Osteoblast (primary cell): Measurements from ENCODE around the gene S100A9. TPM values are rescaled to one million over a fixed set of nuclear protein-coding genes. Genes with fewer than 3 reads are reported as not detected.
A peak's percentile ranks its signal among the peaks of the same experiment; 100 is the strongest.

Experiments
- DNase-seq: peaks from one replicate; pipeline ENCODE4 v3.0.0; 2011; ENCODE audit warnings: low spot score, mixed read lengths; ENCODE audit not compliant: insufficient read length; ENCODE audit errors: missing footprints
- H2AFZ ChIP-seq: 2 replicates; pipeline ENCODE4 v1.6.0; 2011; ENCODE audit warnings: mild to moderate bottlenecking, low read length
- H3K27ac ChIP-seq: 2 replicates; pipeline ENCODE4 v1.5.1; 2011; ENCODE audit warnings: mild to moderate bottlenecking, low read depth, low read length, moderate library complexity
- H3K27me3 ChIP-seq: 2 replicates; pipeline ENCODE4 v1.6.0; 2012; ENCODE audit warnings: mild to moderate bottlenecking, control low read depth, inconsistent platforms, low read length, moderate library complexity; ENCODE audit not compliant: insufficient read depth
- H3K36me3 ChIP-seq: 2 replicates; pipeline ENCODE4 v1.5.1; 2011; ENCODE audit warnings: mild to moderate bottlenecking, low read length, control low read depth, moderate library complexity; ENCODE audit not compliant: insufficient read depth
- H3K4me1 ChIP-seq: 2 replicates; pipeline ENCODE4 v1.5.1; 2011; ENCODE audit warnings: mild to moderate bottlenecking, low read length, control low read depth, moderate library complexity; ENCODE audit not compliant: insufficient read depth
- H3K4me2 ChIP-seq: 2 replicates; pipeline ENCODE4 v1.6.0; 2011; ENCODE audit warnings: mild to moderate bottlenecking, low read length; ENCODE audit not compliant: insufficient read depth
- H3K4me3 ChIP-seq: fragments of 200-600 bp; sonication (generic); 3 replicates; pipeline ENCODE4 v1.5.1; 2012; ENCODE audit warnings: mild to moderate bottlenecking, low read length, inconsistent platforms; ENCODE audit not compliant: insufficient read depth
- H3K79me2 ChIP-seq: 2 replicates; pipeline ENCODE4 v1.6.0; 2012; ENCODE audit warnings: mild to moderate bottlenecking, low read length, control low read depth, inconsistent platforms; ENCODE audit not compliant: insufficient read depth
- H3K9me3 ChIP-seq: 2 replicates; pipeline ENCODE4 v1.5.1; 2011; ENCODE audit warnings: low read depth, low read length, control low read depth
- H4K20me1 ChIP-seq: 2 replicates; pipeline ENCODE4 v1.6.0; 2012; ENCODE audit warnings: mild to moderate bottlenecking, low read length, control low read depth; ENCODE audit not compliant: insufficient read depth
- total RNA-seq: library from RNA; depleted of rRNA; stranded (reverse); fragments of >200 nt; gene quantifications from 2 replicates; pipeline ENCODE4 v1.2.3, GENCODE V29; 2012
- TF ChIP-seq, protein P1 (sequence below): IDR thresholded peaks from 2 replicates; pipeline ENCODE4 v1.5.1; 2011; ENCODE audit warnings: mild to moderate bottlenecking, low read depth, low read length, moderate library complexity; ENCODE audit errors: extremely low read depth

S100A9 gene
- total RNA-seq, 1 donor = 0.36 TPM

- Histone ChIP-seq H3K79me2 (no peaks in the 10 kb centered on the region), H2AFZ (no peak overlapping the region), H4K20me1 (no peaks in the 10 kb centered on the region), H3K27ac (no peak overlapping the region), H3K4me3 (no peak overlapping the region), H3K9me3 (no peaks in the 10 kb centered on the region), H3K4me2 (no peak overlapping the region), H3K36me3 (no peaks in the 10 kb centered on the region), H3K27me3 (no peaks in the 10 kb centered on the region), H3K4me1 (no peaks in the 10 kb centered on the region)
- DNase-seq = no peak
- TF ChIP-seq, protein P1, sequence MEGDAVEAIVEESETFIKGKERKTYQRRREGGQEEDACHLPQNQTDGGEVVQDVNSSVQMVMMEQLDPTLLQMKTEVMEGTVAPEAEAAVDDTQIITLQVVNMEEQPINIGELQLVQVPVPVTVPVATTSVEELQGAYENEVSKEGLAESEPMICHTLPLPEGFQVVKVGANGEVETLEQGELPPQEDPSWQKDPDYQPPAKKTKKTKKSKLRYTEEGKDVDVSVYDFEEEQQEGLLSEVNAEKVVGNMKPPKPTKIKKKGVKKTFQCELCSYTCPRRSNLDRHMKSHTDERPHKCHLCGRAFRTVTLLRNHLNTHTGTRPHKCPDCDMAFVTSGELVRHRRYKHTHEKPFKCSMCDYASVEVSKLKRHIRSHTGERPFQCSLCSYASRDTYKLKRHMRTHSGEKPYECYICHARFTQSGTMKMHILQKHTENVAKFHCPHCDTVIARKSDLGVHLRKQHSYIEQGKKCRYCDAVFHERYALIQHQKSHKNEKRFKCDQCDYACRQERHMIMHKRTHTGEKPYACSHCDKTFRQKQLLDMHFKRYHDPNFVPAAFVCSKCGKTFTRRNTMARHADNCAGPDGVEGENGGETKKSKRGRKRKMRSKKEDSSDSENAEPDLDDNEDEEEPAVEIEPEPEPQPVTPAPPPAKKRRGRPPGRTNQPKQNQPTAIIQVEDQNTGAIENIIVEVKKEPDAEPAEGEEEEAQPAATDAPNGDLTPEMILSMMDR = no peak
Observed at GRCh38 chr1:153360190-153360589, 2.5 kb downstream of the S100A9 start.

GRCh38 chr1:153360592-153361479 lies 3.2 kb downstream of the S100A9 start:
- Histone ChIP-seq H4K20me1 (no peaks in the 10 kb centered on the region), H3K4me3 (no peak overlapping the region), H3K27ac (no peak overlapping the region), H3K79me2 (no peaks in the 10 kb centered on the region), H3K27me3 (no peaks in the 10 kb centered on the region), H2AFZ (no peak overlapping the region), H3K4me2 (no peak overlapping the region), H3K9me3 (no peaks in the 10 kb centered on the region), H3K4me1 (no peaks in the 10 kb centered on the region), H3K36me3 (no peaks in the 10 kb centered on the region)
- DNase-seq = peak; percentile 68
- TF ChIP-seq, protein P1 = no peak

GRCh38 chr1:153361480-153362109 lies 3.9 kb downstream of the S100A9 start:
- no peak overlapping the region for H2AFZ ChIP-seq
- H3K27ac ChIP-seq = no peak overlapping the region
- no peaks in the 10 kb centered on the region for H3K4me1 ChIP-seq
- no peak overlapping the region for H3K4me3 ChIP-seq
- H3K9me3 ChIP-seq = no peaks in the 10 kb centered on the region
- H3K79me2 ChIP-seq = no peaks in the 10 kb centered on the region
- no peaks in the 10 kb centered on the region for H3K36me3 ChIP-seq
- TF ChIP-seq, protein P1 = no peak
- no peak overlapping the region for H3K4me2 ChIP-seq
- peak; percentile 57 for DNase-seq
- no peaks in the 10 kb centered on the region for H3K27me3 ChIP-seq
- H4K20me1 ChIP-seq = no peaks in the 10 kb centered on the region

DNA sequence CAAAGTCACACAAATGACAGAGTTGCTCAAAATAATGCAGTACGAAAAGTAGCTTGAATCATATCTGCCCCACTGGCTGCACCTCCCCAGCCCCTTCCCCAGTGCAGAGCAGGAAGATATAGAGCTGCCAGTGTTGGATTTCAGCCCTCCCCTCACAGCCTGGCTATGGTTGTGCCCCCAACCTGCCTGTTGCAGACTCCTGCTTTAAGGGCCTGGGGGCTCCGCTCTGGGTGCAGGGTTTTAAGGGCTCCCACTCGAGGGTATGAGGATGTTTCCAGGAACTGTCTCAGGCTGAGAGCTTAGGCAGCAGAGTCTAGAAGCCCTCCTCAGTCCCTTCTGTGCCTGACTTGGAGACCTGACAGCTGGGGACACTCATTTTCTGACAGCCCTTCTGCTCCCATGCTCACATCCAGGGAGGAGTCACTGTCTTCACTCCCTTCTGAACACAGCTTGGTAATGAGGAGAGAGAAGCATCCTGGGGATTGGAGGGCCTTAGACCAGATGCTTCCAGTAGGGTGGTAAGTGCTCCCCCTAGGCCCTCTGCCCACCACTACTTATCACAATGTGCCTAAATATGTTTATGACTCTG lies 4.6 kb downstream of the S100A9 start:
- Histone ChIP-seq H3K4me1 (no peaks in the 10 kb centered on the region), H3K27ac (no peak overlapping the region), H3K36me3 (no peaks in the 10 kb centered on the region), H3K79me2 (no peaks in the 10 kb centered on the region), H2AFZ (no peak overlapping the region), H3K4me2 (no peak overlapping the region), H3K4me3 (no peak overlapping the region), H3K9me3 (no peaks in the 10 kb centered on the region), H4K20me1 (no peaks in the 10 kb centered on the region), H3K27me3 (no peaks in the 10 kb centered on the region)
- no peak for DNase-seq
- TF ChIP-seq, protein P1 = no peak
